GM12801 (cell line): Measurements from ENCODE around the gene GOLGA1.

Source experiments
- CTCF ChIP-seq: IDR thresholded peaks from one replicate; pipeline ENCODE4 v1.5.1; 2011; ENCODE audit warnings: control low read depth; ENCODE audit not compliant: insufficient read length; ENCODE audit errors: extremely low read depth

Gene GOLGA1

GRCh38 chr9:124968238-124968637 is 27.4 kb upstream of the GOLGA1 start:
- TF ChIP-seq CTCF = no peak

- TF ChIP-seq CTCF = no peak
Observed at GRCh38 chr9:124964604-124965003, 23.7 kb upstream of the GOLGA1 start.

- no peak for TF ChIP-seq CTCF
Observed at GRCh38 chr9:124964056-124964455, 23.2 kb upstream of the GOLGA1 start.

GRCh38 chr9:124960409-124960752 is 19.5 kb upstream of the GOLGA1 start:
- TF ChIP-seq CTCF = no peak

GRCh38 chr9:124954255-124954654 is 13.4 kb upstream of the GOLGA1 start:
- no peak for TF ChIP-seq CTCF

- TF ChIP-seq CTCF = no peak
Observed at GRCh38 chr9:124950050-124950718, 9.3 kb upstream of the GOLGA1 start.

- TF ChIP-seq CTCF = no peak
Observed at GRCh38 chr9:124949387-124949786, 8.5 kb upstream of the GOLGA1 start.
